ENCODE measurements around the gene BSX.

BSX gene

GRCh38 chr11:122979103-122979814, 2.4 kb downstream of the BSX start:
- TF ChIP-seq CTCF (conservative IDR thresholded peaks at IDR 0.05; ENCODE audit: low read depth, low read length), result no peak
- no peak overlapping the region for H3K4me3 ChIP-seq (ENCODE audit: low read depth, low read length)

GRCh38 chr11:122978299-122978620, 3.4 kb downstream of the BSX start:
- no peak overlapping the region for H3K4me3 ChIP-seq (ENCODE audit: low read depth, low read length)
- no peak for TF ChIP-seq CTCF (conservative IDR thresholded peaks at IDR 0.05; ENCODE audit: low read depth, low read length)
- no peak for DNase-seq (ENCODE audit: low read depth)

More at GRCh38 chr11:122979103-122979814, 2.4 kb downstream of the BSX start:
- DNase-seq (ENCODE audit: low read depth), result no peak

DNA sequence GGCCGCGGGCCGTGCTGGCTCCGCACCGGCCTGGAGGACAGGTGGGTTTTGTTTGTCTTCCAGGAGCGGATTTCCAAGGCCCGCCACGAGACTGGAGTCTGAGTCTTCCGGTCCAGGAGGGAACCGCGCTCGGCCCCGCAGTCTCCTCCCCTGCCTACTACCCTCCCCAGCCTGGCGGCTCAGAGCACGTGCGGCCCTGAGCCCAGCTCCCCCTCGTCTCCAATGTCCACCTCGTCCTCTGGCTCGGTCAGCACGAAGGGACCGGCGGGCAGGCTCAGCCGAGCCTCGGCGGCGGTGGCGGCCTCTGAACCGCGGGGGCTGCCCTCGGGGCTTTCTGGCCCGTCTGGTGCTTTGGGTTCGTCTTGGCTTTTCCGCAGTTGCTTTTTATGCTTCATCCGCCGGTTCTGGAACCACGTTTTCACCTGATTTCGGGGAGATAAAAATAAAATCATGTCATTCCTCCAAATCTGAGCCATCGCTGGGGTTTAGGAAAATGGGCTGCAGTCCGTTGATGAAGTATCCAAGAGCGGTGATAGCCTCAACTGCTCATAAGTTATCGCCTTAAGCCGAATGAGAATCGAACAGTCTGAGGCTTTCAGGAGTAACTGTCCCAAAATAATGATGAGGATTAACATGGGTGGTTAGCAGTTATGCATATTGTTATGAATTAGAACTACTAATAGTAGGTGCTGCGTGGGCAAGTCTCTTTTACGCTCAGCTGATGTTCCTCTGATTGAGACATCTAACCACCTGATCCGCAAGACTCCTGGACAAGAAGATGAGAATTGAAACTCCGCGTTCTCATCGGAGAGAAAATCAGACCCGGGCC, 4.0 kb downstream of the BSX start:
- no peak for DNase-seq (ENCODE audit: low read depth)
- H3K4me3 ChIP-seq (ENCODE audit: low read depth, low read length), result no peak overlapping the region
- no peak for TF ChIP-seq CTCF (conservative IDR thresholded peaks at IDR 0.05; ENCODE audit: low read depth, low read length)

DNA sequence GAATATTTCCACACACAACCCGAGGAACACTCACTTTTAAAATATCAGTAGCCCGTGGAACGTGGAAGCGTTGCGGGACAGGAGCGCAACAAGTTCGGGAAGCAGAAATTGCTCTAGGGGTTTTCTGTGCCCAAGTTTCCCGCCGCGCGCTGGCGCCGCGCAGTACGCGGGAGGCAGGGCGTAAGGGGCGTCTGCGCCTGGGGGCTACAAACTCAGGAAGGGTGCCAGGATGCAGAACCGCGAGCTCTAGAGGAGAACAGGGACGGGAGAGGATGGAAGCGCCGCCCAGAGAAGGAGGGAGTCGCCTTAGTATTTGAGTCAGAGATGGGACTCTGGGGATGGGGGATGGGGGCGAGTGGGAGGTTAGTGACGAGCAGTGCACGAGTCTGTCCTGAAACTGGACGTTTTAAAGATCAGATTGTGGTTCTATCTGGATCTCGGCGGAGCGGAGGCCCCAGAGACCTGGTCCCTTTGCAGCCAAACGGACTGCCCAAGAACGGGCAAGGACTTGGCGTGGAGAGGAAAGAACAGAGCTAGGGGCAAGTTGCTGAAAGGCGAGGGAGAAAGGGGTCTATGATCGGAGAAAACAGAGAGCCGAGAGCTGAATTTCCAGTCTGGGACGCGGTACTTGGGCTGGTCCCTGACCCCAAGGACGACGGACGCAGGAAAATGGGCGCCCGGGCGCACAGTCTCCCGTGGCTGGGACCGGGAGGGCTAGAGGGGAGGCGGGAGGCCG, 4.7 kb downstream of the BSX start:
- no peak for TF ChIP-seq CTCF (conservative IDR thresholded peaks at IDR 0.05; ENCODE audit: low read depth, low read length)
- no peak for DNase-seq (ENCODE audit: low read depth)
- no peak overlapping the region for H3K4me3 ChIP-seq (ENCODE audit: low read depth, low read length)

- no peak for TF ChIP-seq CTCF (conservative IDR thresholded peaks at IDR 0.05; ENCODE audit: low read depth, low read length)
- no peak overlapping the region for H3K4me3 ChIP-seq (ENCODE audit: low read depth, low read length)
These were observed 5.4 kb downstream of the BSX start for GRCh38 chr11:122976061-122976733.

GRCh38 chr11:122963961-122964360, 17.7 kb downstream of the BSX start:
- DNase-seq (ENCODE audit: low read depth), result no peak
- no peak for TF ChIP-seq CTCF (conservative IDR thresholded peaks at IDR 0.05; ENCODE audit: low read depth, low read length)
- no peak overlapping the region for H3K4me3 ChIP-seq (ENCODE audit: low read depth, low read length)

More at GRCh38 chr11:122976061-122976733, 5.4 kb downstream of the BSX start:
- no peak for DNase-seq (ENCODE audit: low read depth)
